NOMO-1 treated with DMSO at 0.1 percent for 48 hours (cell line): ENCODE measurements around the gene RPS6KA2.
"Not testable (repeated sequence)": the region's sequence is repeated elsewhere in the genome, so short reads cannot be mapped to it uniquely, and the experiment has no call there.

ENCODE experiments used
- DNase-seq: peaks from one replicate; lab custom pipeline; 2025; ENCODE audit not compliant: unreplicated experiment; lab: John Stamatoyannopoulos, UW

Gene RPS6KA2

DNA sequence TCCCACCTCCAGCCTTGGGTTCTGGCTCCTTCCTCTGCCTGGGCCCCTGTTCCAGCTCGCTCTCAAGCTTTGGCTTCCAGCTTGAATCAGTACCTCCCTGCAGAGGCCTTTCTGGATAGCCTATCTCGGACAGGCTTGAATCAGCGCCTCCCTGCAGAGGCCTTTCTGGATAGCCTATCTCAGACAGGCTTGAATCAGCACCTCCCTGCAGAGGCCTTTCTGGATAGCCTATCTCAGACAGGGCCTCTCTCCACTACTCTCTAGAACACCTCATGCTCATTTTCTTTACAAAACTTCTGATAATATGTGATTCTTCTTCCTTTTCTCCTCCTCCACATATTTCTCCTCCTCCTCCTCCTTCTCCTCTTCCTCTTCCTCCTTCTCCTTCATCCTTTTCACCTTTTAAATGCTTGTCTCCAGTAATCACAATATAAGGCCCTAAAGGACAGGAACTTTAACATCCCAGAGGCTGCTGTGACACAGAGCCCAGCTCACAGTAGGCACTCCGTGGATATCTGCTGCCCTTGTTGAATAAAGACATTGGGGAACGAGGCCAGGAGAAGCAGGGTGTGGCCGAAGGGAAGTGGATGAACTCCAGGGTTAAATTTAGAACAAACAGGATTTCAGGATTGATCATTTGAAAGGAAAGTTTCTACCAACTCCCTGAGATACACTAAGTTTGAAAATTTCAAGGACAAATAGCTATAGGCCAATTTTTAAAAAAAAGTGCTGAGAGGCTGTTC, 9.3 kb upstream of the RPS6KA2 start:
- no peak for DNase-seq

DNA sequence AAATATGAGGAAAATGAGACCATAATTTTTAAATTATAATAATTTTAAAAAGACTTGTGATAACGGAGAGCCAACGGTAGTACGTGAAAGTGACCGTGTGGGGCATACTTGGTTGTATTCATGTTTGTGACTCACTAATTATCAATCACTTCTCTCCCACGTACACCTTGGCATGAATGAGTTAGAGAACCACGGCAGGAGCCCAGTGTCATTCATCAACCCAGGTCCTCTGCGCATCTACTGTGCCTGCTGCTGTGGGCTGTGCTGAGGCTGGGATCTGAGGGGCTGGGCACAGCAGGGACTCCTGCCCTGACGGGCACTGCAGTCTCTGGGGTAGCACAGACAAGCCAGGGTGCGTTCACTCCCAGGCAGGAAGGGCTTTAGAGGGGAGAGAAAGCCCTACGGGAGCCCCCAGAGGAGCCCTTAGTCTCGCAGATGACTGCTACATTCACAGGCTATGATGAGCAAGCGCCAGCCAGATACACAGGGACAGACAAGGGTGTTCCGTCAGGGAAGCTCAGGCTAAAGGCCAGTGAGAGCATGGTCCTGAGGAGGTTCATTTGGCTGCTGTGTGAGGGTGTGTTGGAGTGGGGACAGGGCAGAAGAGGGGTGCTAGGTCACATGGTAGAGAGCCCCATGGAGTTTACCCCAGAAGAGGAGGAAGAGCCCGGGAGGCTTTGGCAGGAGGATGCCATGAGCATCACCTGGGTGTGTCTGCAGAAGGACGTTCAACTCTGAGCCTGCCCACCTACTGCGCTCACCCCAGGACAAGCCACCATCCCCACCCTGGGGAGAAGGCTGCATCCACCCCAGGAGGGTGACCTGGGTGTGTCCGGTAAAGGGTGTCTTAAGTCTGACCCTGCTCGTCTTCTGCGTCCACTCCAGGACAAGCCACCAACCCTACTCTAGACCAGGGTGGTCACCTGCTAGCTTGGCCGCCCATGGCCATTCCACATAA, 8.2 kb upstream of the RPS6KA2 start:
- DNase-seq, result no peak

GRCh38 chr6:166634581-166634980, 7.5 kb upstream of the RPS6KA2 start:
- not testable (repeated sequence) for DNase-seq

- peak; percentile 70 for DNase-seq
These were observed 6.9 kb upstream of the RPS6KA2 start for GRCh38 chr6:166633732-166634535.

- no peak for DNase-seq
These were observed 5.7 kb upstream of the RPS6KA2 start for GRCh38 chr6:166632731-166633130.

DNA sequence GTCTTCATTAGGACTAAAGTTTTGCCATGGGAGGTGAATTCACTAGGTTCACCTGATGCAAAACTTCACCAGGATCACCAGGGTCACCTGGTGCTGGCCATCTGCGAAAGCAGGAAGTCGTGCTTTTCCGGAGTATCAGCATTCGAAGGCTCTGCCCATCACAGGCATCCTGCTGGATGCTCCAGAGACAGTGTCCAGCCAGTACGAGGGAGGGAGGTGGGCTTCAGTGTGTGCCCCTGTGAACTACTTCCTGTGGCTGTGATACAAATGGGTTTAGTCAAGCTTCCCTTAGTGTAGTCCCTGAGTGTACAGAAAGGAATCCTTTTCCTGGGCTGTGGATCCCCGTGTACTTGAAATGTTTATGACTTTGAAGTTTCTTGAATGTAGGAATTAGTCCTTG, 3.4 kb upstream of the RPS6KA2 start:
- DNase-seq, result no peak

GRCh38 chr6:166629628-166630027, 2.6 kb upstream of the RPS6KA2 start:
- no peak for DNase-seq

- peak; percentile 39 for DNase-seq
These were observed 1.1 kb upstream of the RPS6KA2 start for GRCh38 chr6:166627875-166628801.

DNA sequence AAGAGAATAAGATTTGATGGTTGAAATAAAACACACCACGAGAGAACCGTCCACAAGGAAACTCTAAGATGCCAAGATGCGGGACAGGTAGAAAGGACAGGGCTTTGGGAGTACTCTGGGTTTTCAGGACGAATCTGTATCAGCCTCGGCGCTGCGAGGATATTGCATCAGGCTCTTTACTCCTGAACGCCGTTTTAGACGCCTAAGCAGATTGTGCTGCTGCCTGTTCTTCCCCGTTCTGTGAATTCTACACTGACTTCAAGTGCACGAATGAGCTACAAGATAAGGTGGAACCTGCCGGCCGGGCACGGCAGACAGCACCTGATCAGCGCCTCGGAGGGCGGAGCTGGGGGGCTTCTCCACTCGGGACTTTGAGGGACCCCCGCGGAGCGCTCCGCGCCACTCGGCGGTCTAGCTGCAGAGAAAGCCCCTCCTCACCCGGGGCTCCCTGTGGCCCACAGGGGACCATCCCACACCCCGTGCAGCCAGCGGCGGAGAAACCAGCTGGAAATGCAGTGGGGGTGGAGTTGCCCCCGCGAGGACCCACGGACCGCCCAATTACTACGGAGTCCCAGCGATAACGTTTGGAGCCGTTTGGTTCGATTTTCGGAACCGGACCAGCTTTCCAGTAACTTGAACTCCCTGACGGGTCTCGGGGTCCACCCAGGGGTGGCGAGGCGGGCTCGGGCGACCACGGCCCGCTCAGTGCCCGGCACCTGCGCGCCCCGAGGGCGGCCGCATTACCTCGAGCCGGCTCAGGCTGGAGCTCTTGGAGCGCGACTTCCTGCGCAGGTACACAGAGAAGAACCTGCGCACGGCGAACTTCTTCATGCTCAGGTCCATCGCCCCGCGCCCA, 646 bp downstream of the RPS6KA2 start:
- peak; percentile 34 for DNase-seq

- no peak for DNase-seq
These were observed 1.7 kb downstream of the RPS6KA2 start for GRCh38 chr6:166625356-166625755.

DNA sequence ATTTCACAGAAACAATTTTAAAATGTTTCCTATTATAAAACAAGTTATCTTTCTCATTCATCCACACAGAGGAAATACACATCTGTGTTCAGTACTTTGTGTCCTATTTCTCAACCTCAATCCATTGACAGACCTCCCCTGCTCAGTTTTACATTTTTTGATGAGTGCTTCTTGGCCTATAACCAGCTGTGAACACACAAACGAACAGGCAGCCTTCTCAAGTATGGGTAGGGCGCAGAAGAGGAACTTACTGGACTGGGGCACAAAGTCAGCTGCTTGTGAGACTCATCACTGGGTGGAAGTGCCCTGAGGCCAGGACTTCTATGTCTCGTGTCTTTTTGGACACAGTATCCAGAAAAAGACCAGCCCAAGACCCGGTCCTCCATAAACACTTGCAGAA, 2.8 kb downstream of the RPS6KA2 start:
- peak; percentile 54 for DNase-seq

DNA sequence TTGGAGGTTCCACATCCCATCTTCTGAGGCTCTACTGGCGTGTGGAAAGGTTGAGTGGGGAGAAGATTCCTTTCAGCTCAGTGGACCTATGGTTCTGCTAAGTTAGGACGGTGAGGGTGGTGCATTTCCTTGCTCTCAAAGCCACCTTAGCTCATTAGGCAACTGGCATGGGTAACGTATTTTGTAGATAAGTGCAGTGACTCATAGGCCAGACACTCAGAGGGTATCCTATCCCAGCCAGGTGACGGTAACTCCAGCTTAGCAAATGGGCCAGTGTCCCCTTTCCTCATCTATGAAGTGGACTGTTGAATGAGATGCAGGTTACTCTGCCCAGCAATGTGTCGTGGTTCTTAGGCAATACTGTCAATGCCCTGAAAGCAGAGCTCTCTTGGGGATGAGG, 3.7 kb downstream of the RPS6KA2 start:
- DNase-seq, result no peak

GRCh38 chr6:166621114-166621540, 5.9 kb downstream of the RPS6KA2 start:
- DNase-seq, result no peak

DNA sequence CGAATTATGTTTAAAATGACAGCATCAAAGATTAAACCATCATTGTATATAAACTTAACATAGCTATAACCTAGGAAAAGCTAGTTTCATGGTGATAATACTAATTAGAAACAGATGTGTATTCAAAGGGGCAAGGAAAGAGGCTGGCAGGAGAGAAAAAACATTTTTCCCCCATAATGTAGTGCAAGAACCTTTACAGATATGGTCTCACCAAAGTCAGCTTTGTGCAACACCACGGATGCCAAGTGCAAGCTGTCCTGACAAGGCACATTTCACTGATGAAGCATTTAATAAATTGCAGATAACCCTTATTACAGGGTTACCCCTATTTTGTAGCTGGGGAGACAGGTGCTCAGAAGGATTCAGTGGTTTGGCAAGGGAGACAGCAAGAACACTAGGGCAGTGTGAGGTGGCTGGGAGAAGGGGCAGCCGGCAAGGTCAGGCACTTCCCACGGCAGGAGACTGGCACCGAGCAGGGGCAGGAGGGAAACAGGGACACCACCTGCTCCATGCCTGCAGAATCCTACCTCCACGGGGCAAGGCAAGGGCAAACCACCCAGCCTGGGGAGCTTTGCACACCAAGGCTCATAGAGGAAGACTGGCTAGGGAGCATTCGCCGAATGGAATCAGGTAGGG, 6.5 kb downstream of the RPS6KA2 start:
- no peak for DNase-seq

GRCh38 chr6:166619912-166620311, 7.1 kb downstream of the RPS6KA2 start:
- no peak for DNase-seq

GRCh38 chr6:166618866-166619761, 7.9 kb downstream of the RPS6KA2 start:
- DNase-seq, result no peak

DNA sequence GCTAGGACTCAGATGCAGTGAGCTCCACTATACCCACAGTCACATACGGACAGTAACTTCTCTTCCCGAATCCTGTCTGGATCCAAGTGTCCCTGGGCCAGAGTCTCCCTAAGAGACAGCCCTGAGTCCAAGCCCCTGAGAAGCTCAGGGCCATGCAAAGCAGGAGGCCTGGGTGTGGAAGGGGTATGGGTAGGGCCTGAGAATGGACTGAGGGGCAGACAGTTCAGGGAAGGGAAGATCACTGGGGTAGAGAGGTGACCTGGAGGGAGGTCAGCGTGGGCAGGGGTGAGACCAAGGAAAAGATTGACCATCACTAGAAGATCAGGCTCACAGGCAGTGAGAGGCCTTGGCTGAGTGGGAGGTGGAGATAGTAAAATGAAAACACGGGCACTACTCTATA, 8.8 kb downstream of the RPS6KA2 start:
- no peak for DNase-seq

DNA sequence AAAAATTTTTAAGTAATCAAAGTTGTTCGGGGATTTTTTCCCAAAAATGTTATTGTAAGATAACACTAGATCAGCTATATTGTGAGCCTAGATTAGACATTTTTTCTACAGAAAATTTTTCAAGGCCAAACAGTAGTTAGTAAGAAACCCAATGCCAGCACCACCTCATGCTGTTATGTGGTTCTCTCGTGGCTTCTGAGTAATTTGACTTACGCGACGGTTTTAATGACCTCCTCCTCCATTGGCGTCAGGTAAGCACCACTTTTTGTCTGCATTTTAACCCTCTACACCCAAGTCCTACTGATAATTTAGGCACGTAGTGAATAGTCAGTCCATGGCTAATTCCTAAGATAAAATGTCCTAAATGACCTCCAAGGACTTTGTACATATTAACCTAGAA, 9.7 kb downstream of the RPS6KA2 start:
- no peak for DNase-seq
